ENCODE results near the gene TMEM158. TPM values are rescaled to one million over a fixed set of nuclear protein-coding genes. Genes with fewer than 3 reads are reported as not detected.

Gene TMEM158
- polyA plus RNA-seq, 1 donor (not counting 4 experiments of a cell fraction or from before 2014, with no cell fraction given) = 2.0 TPM

GRCh38 chr3:45176912-45177311 lies 49.2 kb downstream of the TMEM158 start:
- FAIRE-seq = no peak
- Histone ChIP-seq H3K9me3 (ENCODE audit: control insufficient read depth, low read depth, low read length) (no peaks in the 10 kb centered on the region), H2AFZ (ENCODE audit: control insufficient read depth, low read length) (no peak overlapping the region), H3K27ac (ENCODE audit: control insufficient read depth, insufficient read depth, low read length) (no peak overlapping the region), H3K36me3 (ENCODE audit: control insufficient read depth in 2 of 2, extremely low read depth in 1 of 2, insufficient read depth in 2 of 2, low read length in 2 of 2) (no peaks in the 10 kb centered on the region), H4K20me1 (ENCODE audit: control insufficient read depth, extremely low read depth, insufficient read depth, low read length) (no peaks in the 10 kb centered on the region), H3K79me2 (ENCODE audit: control insufficient read depth, insufficient read depth, low read length) (no peaks in the 10 kb centered on the region), H3K4me1 (ENCODE audit: control insufficient read depth, extremely low read depth, insufficient read depth, low read length) (peaks cover 33% of the 10 kb centered on the region), H3K4me2 (ENCODE audit: control insufficient read depth, extremely low read depth, insufficient read depth, low read depth, low read length) (no peak overlapping the region), H3K4me3 (ENCODE audit: control insufficient read depth in 2 of 3, extremely low read depth in 1 of 3, insufficient read depth in 2 of 3, low read depth in 1 of 3, low read length in 3 of 3) (no peak overlapping the region), H3K27me3 (ENCODE audit: control insufficient read depth, extremely low read depth, insufficient read depth, low read length) (no peaks in the 10 kb centered on the region), H3K9ac (ENCODE audit: control insufficient read depth, extremely low read depth, insufficient read depth, low read length) (no peak overlapping the region), H3K9me1 (ENCODE audit: control insufficient read depth, extremely low read depth, insufficient read depth, low read length) (no peaks in the 10 kb centered on the region)
- no peak for TF ChIP-seq EZH2 (IDR thresholded peaks at IDR 0.05; ENCODE audit: low read length)
- TF ChIP-seq CTCF (optimal IDR thresholded peaks at IDR 0.05 in 1 of 3, IDR thresholded peaks at IDR 0.05 in 1 of 3, conservative IDR thresholded peaks at IDR 0.05 in 1 of 3; ENCODE audit: extremely low read depth in 1 of 3, insufficient read depth in 2 of 3, low read length in 3 of 3) = no peak
- no peak for DNase-seq (ENCODE audit: low read depth, low spot score)
- dilution Hi-C loops (cut with MboI; ENCODE audit: extremely low pct_ligation_motif_present, low sequenced_read_pairs) = no loop called here

Small RNA genes within 50 kb of the gene (small RNA-seq; reads per million reads assigned to genes)
- 0 reads per million in 3 experiments for gene RF00012 (ENCODE audit: insufficient read length in 3 of 3, low read depth in 3 of 3, low replicate concordance in 1 of 3)

Other genes with a start within 250 kb of the TMEM158 start
- 0.08 TPM in 1 of 3 replicates, not detected in the others for gene CLEC3B, start 200.0 kb downstream of the TMEM158 start, polyA plus RNA-seq
- 71.0 to 171 TPM (median 85.8 TPM) in 3 replicates for gene CDCP1, start 79.9 kb downstream of the TMEM158 start, polyA plus RNA-seq
- 21.3 to 23.3 TPM (median 22.4 TPM) in 3 replicates for gene LARS2, start 162.3 kb upstream of the TMEM158 start, polyA plus RNA-seq